Kidney epithelial cell (primary cell): ENCODE data around the gene ILF3. TPM values are rescaled to one million over a fixed set of nuclear protein-coding genes. Genes with fewer than 3 reads are reported as not detected.
A peak's percentile ranks its signal among the peaks of the same experiment; 100 is the strongest.

ENCODE experiments used
- DNase-seq: peaks from one replicate; pipeline ENCODE4 v3.0.0-alpha.2; 2010; ENCODE audit warnings: low read depth
- H3K27me3 ChIP-seq: 2 replicates; pipeline ENCODE4 v1.6.0; 2011; ENCODE audit warnings: low read length; ENCODE audit not compliant: control insufficient read depth, insufficient read depth
- H3K36me3 ChIP-seq: 2 replicates; pipeline ENCODE4 v1.5.1; 2011; ENCODE audit warnings: low read length; ENCODE audit not compliant: control insufficient read depth, insufficient read depth
- H3K4me3 ChIP-seq: 2 replicates; pipeline ENCODE4 v1.5.1; 2011; ENCODE audit warnings: low read depth, mild to moderate bottlenecking, control low read depth, low read length
- CTCF ChIP-seq: IDR thresholded peaks from 2 replicates; pipeline ENCODE4 v1.5.1; 2011; ENCODE audit warnings: mild to moderate bottlenecking, moderate library complexity, low read length, control low read depth, inconsistent platforms; ENCODE audit not compliant: insufficient read depth, poor library complexity, severe bottlenecking
- total RNA-seq: library from RNA; depleted of rRNA; stranded (reverse); fragments of >200 nt; gene quantifications from 2 replicates; pipeline ENCODE4 v1.2.3, GENCODE V29; 2015

ILF3 gene
- total RNA-seq, 1 donor from 2014 or later: 160 TPM

GRCh38 chr19:10691178-10691881 lies 37.2 kb downstream of the ILF3 start:
- Histone ChIP-seq H3K36me3 (peaks cover 10% of the 10 kb centered on the region), H3K4me3 (no peak overlapping the region), H3K27me3 (no peaks in the 10 kb centered on the region)
- DNase-seq: no peak
- no peak for TF ChIP-seq CTCF

DNA sequence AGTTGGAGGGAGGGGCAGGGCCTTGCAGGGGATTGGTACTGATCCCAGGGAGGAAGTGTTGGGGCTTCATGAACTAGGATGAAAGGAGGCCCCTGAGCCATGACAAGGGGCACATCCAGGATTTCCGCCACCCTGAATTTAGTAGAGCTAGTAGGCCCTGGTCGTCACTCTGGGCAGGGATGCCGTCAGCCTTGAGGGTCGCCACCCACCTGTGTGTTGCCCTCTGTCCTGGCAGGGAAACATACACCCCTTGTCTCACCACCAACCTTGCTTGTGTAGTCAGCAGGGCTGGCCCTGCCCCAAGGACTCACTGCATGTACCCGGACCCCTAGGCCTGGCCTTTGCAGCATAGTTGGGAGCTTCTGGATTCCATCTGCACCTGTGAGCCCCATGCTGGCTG lies 37.7 kb downstream of the ILF3 start:
- TF ChIP-seq CTCF: no peak
- H3K4me3 ChIP-seq: no peak overlapping the region
- no peaks in the 10 kb centered on the region for H3K27me3 ChIP-seq
- DNase-seq: no peak
- H3K36me3 ChIP-seq: peaks cover 10% of the 10 kb centered on the region

DNA sequence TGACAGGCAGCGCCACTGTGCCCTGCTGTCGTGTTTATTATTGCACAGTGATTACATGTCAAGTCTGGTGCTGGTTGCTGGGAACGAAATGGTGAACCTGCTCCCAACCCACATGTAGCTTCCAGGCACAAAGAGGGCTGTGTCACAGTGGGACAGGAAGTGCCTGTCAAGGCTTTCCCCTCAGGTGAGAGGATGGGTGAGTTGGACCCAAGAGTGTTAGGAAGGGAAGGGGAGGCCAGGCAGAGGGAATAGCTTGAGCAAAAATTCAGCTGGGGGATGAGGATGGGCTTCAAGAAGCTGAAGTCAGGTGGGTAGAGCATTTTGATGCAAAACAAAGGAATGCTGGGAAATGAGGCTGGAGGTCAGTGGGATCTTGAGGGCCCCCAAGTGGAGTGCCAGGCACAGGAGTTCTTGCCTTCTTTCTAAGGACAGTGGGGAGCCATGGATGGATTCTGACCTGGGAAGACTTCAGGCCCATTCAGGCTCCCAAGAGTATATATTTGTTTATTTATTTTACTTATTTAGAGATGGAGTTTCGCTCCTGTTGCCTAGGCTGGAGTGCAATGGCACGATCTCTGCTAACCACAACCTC lies 38.6 kb downstream of the ILF3 start:
- no peak for DNase-seq
- Histone ChIP-seq H3K4me3 (no peak overlapping the region), H3K27me3 (peaks cover 3% of the 10 kb centered on the region), H3K36me3 (peaks cover 10% of the 10 kb centered on the region)
- no peak for TF ChIP-seq CTCF

DNA sequence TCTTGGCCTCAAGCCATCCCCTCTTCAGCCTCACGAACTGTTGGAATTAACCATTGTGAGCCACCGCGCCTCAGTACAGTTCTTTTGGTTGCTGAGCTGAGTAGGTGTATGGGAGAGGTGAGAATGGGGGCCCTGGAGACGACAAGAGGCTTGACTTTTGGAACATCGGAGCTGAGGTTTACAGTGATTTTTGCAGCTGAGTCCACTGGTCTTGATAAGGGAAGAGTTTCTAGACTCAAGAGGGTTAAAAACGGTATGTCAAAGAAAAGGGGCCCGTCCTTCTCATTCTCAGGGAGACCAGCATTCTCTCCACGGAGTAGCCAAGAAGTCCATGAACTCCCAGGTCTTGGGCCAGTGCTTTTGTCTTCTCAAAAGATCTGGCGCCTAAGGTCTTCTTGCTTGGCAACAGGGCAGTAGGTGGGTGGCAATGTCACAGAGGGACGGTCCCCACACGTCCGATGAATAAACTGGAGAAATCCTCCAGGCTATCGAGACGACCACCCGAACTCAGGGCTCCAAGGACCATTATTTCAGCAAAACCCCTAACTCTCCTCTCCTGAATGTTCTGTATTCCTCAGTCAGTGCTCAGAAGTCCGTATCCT lies 40.7 kb downstream of the ILF3 start:
- DNase-seq: no peak
- H3K27me3 ChIP-seq: peaks cover 3% of the 10 kb centered on the region
- H3K4me3 ChIP-seq: no peak overlapping the region
- no peak for TF ChIP-seq CTCF
- peaks cover 2% of the 10 kb centered on the region for H3K36me3 ChIP-seq

GRCh38 chr19:10695401-10696398 lies 41.6 kb downstream of the ILF3 start:
- H3K36me3 ChIP-seq: no peaks in the 10 kb centered on the region
- no peak for TF ChIP-seq CTCF
- H3K27me3 ChIP-seq: peaks cover 3% of the 10 kb centered on the region
- no peak overlapping the region for H3K4me3 ChIP-seq
- DNase-seq: peak; percentile 70
